ENCODE data around the gene ANKZF1. TPM values are rescaled to one million over a fixed set of nuclear protein-coding genes. Genes with fewer than 3 reads are reported as not detected.
A peak's percentile ranks its signal among the peaks of the same experiment; 100 is the strongest.
"Not testable (repeated sequence)": the region's sequence is repeated elsewhere in the genome, so short reads cannot be mapped to it uniquely, and the experiment has no call there.

The ANKZF1 gene
- total RNA-seq, 4 donors from 2014 or later, result 38.6 to 252 (median 61.7) TPM

DNA sequence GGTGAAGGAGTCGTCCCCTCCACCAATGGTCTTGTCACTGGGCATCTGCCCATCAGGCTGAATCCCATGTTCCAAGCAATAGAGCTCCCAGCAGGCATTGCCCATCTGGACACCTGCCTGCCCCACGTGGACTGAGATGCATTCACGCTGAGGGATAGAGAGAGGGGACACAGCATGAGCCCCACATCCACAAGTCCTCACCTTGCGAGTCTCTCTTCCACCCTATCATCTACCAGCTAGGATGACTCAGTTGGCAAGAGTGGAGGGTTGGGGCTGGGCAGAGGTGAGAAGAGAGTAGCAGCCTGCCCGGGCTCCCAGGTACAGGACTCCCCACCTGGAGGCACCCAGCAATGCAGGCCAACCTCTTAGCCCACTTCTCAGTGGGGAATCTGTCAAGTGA is 22.5 kb downstream of the ANKZF1 start:
- 49% methylated on average over 4 of the region's 5 CpGs for WGBS
- H3K4me1 ChIP-seq, result peaks cover 79% of the 10 kb centered on the region
- H3K27ac ChIP-seq, result peak overlapping the region; percentile 83

DNA sequence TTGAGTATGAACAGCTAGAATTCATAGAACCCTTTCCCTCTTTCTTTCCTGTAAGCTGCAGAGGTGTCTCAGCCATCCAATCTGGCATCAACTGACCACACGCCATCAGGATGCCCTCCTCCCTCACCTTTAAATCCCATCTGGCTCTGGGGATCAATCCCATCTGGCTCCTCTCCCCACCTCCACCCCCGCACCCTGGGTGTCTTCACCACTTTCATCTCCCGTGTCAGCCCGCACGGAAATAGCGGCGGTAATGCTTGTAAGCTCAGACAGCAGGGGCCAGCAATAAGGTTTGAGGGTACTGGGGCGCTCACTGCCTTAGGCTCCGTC is 22.9 kb downstream of the ANKZF1 start:
- peak overlapping the region; percentile 83 for H3K27ac ChIP-seq
- peaks cover 74% of the 10 kb centered on the region for H3K4me1 ChIP-seq
- no peaks in the 10 kb centered on the region for H3K27me3 ChIP-seq
- TF ChIP-seq POLR2A (IDR thresholded peaks at IDR 0.05) (no peak), POLR2AphosphoS5 (IDR thresholded peaks at IDR 0.05) (no peak), EP300 (IDR thresholded peaks at IDR 0.05) (no peak)
- TF ChIP-seq, protein P1, sequence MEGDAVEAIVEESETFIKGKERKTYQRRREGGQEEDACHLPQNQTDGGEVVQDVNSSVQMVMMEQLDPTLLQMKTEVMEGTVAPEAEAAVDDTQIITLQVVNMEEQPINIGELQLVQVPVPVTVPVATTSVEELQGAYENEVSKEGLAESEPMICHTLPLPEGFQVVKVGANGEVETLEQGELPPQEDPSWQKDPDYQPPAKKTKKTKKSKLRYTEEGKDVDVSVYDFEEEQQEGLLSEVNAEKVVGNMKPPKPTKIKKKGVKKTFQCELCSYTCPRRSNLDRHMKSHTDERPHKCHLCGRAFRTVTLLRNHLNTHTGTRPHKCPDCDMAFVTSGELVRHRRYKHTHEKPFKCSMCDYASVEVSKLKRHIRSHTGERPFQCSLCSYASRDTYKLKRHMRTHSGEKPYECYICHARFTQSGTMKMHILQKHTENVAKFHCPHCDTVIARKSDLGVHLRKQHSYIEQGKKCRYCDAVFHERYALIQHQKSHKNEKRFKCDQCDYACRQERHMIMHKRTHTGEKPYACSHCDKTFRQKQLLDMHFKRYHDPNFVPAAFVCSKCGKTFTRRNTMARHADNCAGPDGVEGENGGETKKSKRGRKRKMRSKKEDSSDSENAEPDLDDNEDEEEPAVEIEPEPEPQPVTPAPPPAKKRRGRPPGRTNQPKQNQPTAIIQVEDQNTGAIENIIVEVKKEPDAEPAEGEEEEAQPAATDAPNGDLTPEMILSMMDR (IDR thresholded peaks at IDR 0.05), result no peak
- peaks cover 19% of the 10 kb centered on the region for H3K36me3 ChIP-seq
- H3K4me3 ChIP-seq, result peak overlapping the region; percentile 66
- DNase-seq (ENCODE audit: low spot score in 2 of 2), result no peak
- H3K9me3 ChIP-seq, result no peaks in the 10 kb centered on the region
- 9% methylated on average over 9 of the region's 9 CpGs for WGBS

More for the DNA sequence above, 22.5 kb downstream of the ANKZF1 start:
- no peaks in the 10 kb centered on the region for H3K9me3 ChIP-seq
- no peak for DNase-seq (ENCODE audit: low spot score in 2 of 2)
- H3K27me3 ChIP-seq, result no peaks in the 10 kb centered on the region
- peaks cover 20% of the 10 kb centered on the region for H3K36me3 ChIP-seq
- H3K4me3 ChIP-seq, result peak overlapping the region; percentile 66
- TF ChIP-seq, protein P1 (IDR thresholded peaks at IDR 0.05), result no peak
- no peak for TF ChIP-seq EP300 (IDR thresholded peaks at IDR 0.05)
- no peak for TF ChIP-seq POLR2AphosphoS5 (IDR thresholded peaks at IDR 0.05)
- TF ChIP-seq POLR2A (IDR thresholded peaks at IDR 0.05), result no peak

DNA sequence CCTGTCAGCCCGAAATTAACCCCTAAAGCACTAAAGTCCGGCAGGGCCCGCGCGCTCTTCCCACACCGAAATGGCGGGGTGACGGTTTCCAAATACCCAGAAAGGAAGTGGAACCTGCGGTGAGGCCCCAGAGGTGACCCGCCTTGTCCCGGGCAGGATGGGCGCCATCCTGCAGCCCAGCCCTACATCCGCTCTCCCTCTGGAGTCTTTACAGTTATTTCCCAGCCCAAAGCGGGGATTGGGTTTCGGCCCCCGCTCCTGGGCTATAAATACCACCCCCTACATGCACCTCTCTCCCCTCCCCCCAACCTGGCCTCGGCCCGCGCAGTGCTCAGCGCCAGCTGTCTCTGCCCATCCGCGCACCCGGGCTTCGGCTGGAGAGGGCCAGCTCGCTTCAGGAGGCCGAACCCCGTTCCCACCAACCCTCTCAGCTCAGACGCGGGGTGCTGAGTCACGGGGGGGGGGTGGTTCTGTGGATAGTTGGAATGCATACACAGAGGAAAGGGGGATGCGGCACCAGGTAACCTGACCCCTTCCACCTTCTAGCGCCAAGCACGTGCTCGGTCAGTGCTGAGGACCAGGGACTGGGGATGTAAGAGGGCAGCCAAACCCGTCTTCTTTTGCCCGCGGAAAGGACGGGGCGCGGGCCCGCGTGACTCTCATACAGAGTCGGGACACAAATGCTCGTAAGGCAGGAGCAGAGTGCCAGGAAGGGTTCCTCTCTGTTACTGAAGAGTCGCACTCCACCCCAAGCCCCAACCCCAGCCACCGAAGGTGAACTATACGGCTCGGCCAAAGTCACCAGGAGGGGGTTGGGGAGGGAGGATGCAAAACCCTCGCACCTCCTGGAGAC is 23.5 kb downstream of the ANKZF1 start, which contains the start of gene TUBA4B:
Gene TUBA4B (plus strand): TSS at position 344 of the 853 bp plus-strand sequence. CDS start 165 bp downstream, at position 509.
- WGBS, result 0% methylated on average over 21 of the region's 49 CpGs
- DNase-seq (ENCODE audit: low spot score in 2 of 2), result no peak

GRCh38 chr2:219253753-219254589 is 24.4 kb downstream of the ANKZF1 start, which contains the start of gene TUBA4A:
Gene TUBA4A (minus strand): TSS chr2:219253918. CDS start chr2:219253858, 60 bp downstream.
- peaks cover 10% of the 10 kb centered on the region for H3K36me3 ChIP-seq
- peak; percentile 87 to 91 for DNase-seq (ENCODE audit: low spot score in 2 of 2)
- under 1% methylated on average over 41 of the region's 76 CpGs for WGBS
- TF ChIP-seq EP300 (IDR thresholded peaks at IDR 0.05), result no peak
- peak; percentile 73 to 84 for TF ChIP-seq POLR2A (IDR thresholded peaks at IDR 0.05)
- peak in 2 of 3 donors; percentile 0 to 90 for TF ChIP-seq POLR2AphosphoS5 (IDR thresholded peaks at IDR 0.05)
- no peaks in the 10 kb centered on the region for H3K27me3 ChIP-seq
- H3K9me3 ChIP-seq, result no peaks in the 10 kb centered on the region
- peak within 1 kb of the TSS; percentile 66 for H3K4me3 ChIP-seq
- H3K27ac ChIP-seq, result peak within 1 kb of the TSS; percentile 83
- H3K4me1 ChIP-seq, result peaks cover 60% of the 10 kb centered on the region

More for the DNA sequence above, 23.5 kb downstream of the ANKZF1 start, which contains the start of gene TUBA4B:
- no peaks in the 10 kb centered on the region for H3K9me3 ChIP-seq
- peaks cover 13% of the 10 kb centered on the region for H3K36me3 ChIP-seq
- TF ChIP-seq POLR2A (IDR thresholded peaks at IDR 0.05) (no peak), POLR2AphosphoS5 (IDR thresholded peaks at IDR 0.05) (no peak), EP300 (IDR thresholded peaks at IDR 0.05) (no peak)
- TF ChIP-seq, protein P1 (IDR thresholded peaks at IDR 0.05), result no peak
- H3K27ac ChIP-seq, result peak within 1 kb of the TSS; percentile 83
- H3K4me3 ChIP-seq, result peak within 1 kb of the TSS; percentile 66
- H3K27me3 ChIP-seq, result no peaks in the 10 kb centered on the region
- H3K4me1 ChIP-seq, result peaks cover 68% of the 10 kb centered on the region

DNA sequence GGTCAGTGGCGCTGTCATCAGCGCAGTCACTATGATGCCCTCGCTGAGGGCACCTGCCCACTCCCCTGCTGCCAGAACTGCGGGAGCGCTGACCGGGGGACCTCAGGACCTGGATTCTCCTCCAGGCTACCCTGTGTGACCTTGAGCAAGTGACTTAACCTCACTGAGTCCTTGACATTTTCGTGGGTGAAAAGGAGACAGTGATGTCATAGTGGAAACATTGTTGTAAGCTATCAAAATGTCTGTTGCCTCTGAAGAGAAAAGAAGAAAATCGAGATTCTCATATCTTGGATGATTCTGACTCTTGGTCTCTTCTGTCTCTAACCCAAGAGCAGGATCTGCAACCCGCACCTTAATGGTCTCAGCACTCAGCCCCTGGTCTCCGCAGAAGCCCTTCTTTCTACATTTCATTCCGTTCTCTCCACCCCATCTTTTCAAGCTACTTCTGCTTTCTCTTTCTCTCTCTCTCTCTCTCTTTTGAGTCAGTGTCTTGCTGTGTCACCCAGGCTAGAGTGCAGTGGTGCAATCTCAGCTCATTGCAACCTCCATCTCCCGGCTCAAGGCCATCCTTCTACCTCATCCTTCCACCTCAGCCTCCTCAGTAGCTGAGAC is 25.1 kb downstream of the ANKZF1 start:
- H3K36me3 ChIP-seq, result peaks cover 10% of the 10 kb centered on the region
- no peaks in the 10 kb centered on the region for H3K9me3 ChIP-seq
- peak overlapping the region; percentile 66 for H3K4me3 ChIP-seq
- peak overlapping the region; percentile 83 for H3K27ac ChIP-seq
- WGBS, result 20% methylated on average over 12 of the region's 12 CpGs
- TF ChIP-seq EP300 (IDR thresholded peaks at IDR 0.05) (no peak), POLR2AphosphoS5 (IDR thresholded peaks at IDR 0.05) (no peak), POLR2A (IDR thresholded peaks at IDR 0.05) (no peak)
- TF ChIP-seq, protein P1 (IDR thresholded peaks at IDR 0.05), result no peak
- peaks cover 53% of the 10 kb centered on the region for H3K4me1 ChIP-seq
- no peak for DNase-seq (ENCODE audit: low spot score in 2 of 2)
- no peaks in the 10 kb centered on the region for H3K27me3 ChIP-seq

DNA sequence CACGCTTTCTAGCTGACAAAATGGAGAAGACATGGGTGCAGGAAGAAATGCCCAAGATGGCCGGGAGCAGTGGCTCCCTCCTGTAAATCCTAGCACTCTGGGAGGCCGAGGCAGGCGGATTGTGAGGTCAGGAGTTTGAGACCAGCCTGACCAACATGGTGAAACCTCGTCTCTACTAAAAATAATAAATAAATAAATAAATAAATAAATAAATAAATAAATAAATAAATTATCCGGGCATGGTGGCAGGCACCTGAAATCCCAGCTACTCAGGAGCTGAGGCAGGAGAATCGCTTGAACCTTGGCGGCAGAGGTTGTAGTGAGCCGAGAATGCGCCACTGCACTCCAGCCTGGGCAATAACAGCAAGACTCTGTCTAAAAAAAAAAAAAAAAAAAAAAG is 29.3 kb downstream of the ANKZF1 start:
- 91% methylated on average over 10 of the region's 10 CpGs for WGBS
- H3K27ac ChIP-seq; H3K36me3 ChIP-seq; DNase-seq (ENCODE audit: low spot score in 2 of 2); H3K4me3 ChIP-seq; H3K27me3 ChIP-seq; H3K9me3 ChIP-seq: not testable (repeated sequence)
- peaks cover 15% of the 10 kb centered on the region for H3K4me1 ChIP-seq

All from suprapubic skin (tissue), 4 donors.